Measurements from ENCODE around the gene SCN1B.
"Not testable (repeated sequence)": the region's sequence is repeated elsewhere in the genome, so short reads cannot be mapped to it uniquely, and the experiment has no call there.

SCN1B gene

GRCh38 chr19:35027009-35027408 is 3.3 kb upstream of the SCN1B start:
- no peak for DNase-seq (ENCODE audit: low read depth)
- H3K4me3 ChIP-seq (ENCODE audit: low read depth, low read length) = no peak overlapping the region
- TF ChIP-seq CTCF (IDR thresholded peaks at IDR 0.05; ENCODE audit: control insufficient read depth, extremely low read depth, insufficient read depth) = no peak

- no peak overlapping the region for H3K4me3 ChIP-seq (ENCODE audit: low read depth, low read length)
- TF ChIP-seq CTCF (IDR thresholded peaks at IDR 0.05; ENCODE audit: control insufficient read depth, extremely low read depth, insufficient read depth) = no peak
- DNase-seq (ENCODE audit: low read depth) = no peak
Measured at GRCh38 chr19:35027851-35028599, 2.2 kb upstream of the SCN1B start.

GRCh38 chr19:35028600-35028885 is 1.7 kb upstream of the SCN1B start:
- not testable (repeated sequence) for DNase-seq (ENCODE audit: low read depth); H3K4me3 ChIP-seq (ENCODE audit: low read depth, low read length)

GRCh38 chr19:35029275-35029736 is 964 bp upstream of the SCN1B start:
- not testable (repeated sequence) for H3K4me3 ChIP-seq (ENCODE audit: low read depth, low read length); DNase-seq (ENCODE audit: low read depth)

GRCh38 chr19:35029737-35030256 is 473 bp upstream of the SCN1B start:
- TF ChIP-seq CTCF (IDR thresholded peaks at IDR 0.05; ENCODE audit: control insufficient read depth, extremely low read depth, insufficient read depth) = no peak
- DNase-seq (ENCODE audit: low read depth) = no peak
- peak overlapping the region; percentile 19 for H3K4me3 ChIP-seq (ENCODE audit: low read depth, low read length)

GRCh38 chr19:35031072-35031881 is 1.0 kb downstream of the SCN1B start:
- no peak overlapping the region; the same call in 1 of the 2 replicates for H3K4me3 ChIP-seq (ENCODE audit: low read depth, low read length)
- no peak for DNase-seq (ENCODE audit: low read depth)
- no peak for TF ChIP-seq CTCF (IDR thresholded peaks at IDR 0.05; ENCODE audit: control insufficient read depth, extremely low read depth, insufficient read depth)

- no peak for TF ChIP-seq CTCF (IDR thresholded peaks at IDR 0.05; ENCODE audit: control insufficient read depth, extremely low read depth, insufficient read depth)
- no peak overlapping the region for H3K4me3 ChIP-seq (ENCODE audit: low read depth, low read length)
- DNase-seq (ENCODE audit: low read depth) = no peak
Measured at GRCh38 chr19:35032356-35032865, 2.1 kb downstream of the SCN1B start.
